ENCODE data around the gene CYP2E1. TPM values are rescaled to one million over a fixed set of nuclear protein-coding genes. Genes with fewer than 3 reads are reported as not detected.

CYP2E1 gene
- total and polyA plus RNA-seq, 2 of the 13 experiments (the other 11 are each of a cell fraction or from before 2014, with no cell fraction given): 0.27 to 0.63 TPM

DNA sequence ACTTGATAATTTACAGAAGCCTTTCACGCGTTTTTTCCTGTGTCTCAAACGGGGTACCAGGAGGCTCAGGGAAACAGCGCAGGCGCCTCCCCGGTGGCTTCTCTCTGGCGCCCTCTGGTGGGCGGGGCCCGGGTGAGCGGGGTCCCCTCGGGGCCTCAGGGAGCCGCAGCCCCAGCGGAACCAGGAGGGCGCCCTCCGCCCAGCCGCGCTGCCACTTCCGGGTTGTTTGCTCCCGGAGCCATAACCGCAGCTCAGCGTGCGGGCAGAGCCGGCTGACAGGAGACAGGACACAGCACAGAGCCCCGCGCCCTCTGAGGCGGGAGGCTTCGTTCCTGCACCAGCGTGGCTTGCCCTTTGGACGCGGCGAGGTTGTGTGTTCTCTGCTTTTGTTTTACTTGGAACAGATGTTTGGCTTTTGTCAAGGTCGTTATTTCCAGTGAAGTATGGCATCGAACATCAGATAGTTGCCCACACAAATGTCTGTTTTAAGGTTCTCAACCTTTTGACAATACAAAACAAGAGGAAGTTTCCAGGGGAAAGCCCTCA is 6.9 kb upstream of the CYP2E1 start:
- Histone ChIP-seq H3K4me2 (ENCODE audit: low read depth, low read length) (peak overlapping the region; percentile 77), H3K4me3 (replicated peaks in 1 of 3; ENCODE audit: insufficient read depth in 1 of 3, low read depth in 2 of 3, low read length in 3 of 3) (peak overlapping the region; percentile 29 to 68 (median 47); a peak in 5 of 6 replicates), H3K9ac (ENCODE audit: insufficient read depth, low read depth, low read length) (peak overlapping the region; percentile 28; the same call in 1 of the 2 replicates), H2AFZ (ENCODE audit: low read length) (peak overlapping the region; percentile 93), H3K27ac (ENCODE audit: extremely low read length, insufficient read depth, low read length) (peak overlapping the region; percentile 14), H3K79me2 (ENCODE audit: insufficient read depth, low read length) (no peaks in the 10 kb centered on the region), H3K36me3 (replicated peaks in 1 of 2; ENCODE audit: control insufficient read depth in 1 of 2, insufficient read depth in 2 of 2, low read length in 2 of 2) (no peaks in the 10 kb centered on the region), H4K20me1 (ENCODE audit: insufficient read depth, low read length) (no peaks in the 10 kb centered on the region), H3K9me3 (ENCODE audit: low read length) (peaks cover 22% of the 10 kb centered on the region), H3K4me1 (ENCODE audit: insufficient read depth, low read length) (peaks cover 37% of the 10 kb centered on the region), H3K27me3 (ENCODE audit: control insufficient read depth in 1 of 2, insufficient read depth in 2 of 2, low read length in 2 of 2) (peaks cover 0 to 4% of the 10 kb centered on the region in 2 experiments; a peak in 2 of 5 replicates)
- intact Hi-C loops (cut with micrococcal nuclease; ENCODE audit: unreplicated experiment) (loop anchor here (2.0 to 5.0 kb wide), 2 partner anchors 43 to 83 kb away; no protein-coding TSS in a partner anchor), in situ Hi-C loops (cut with HindIII; ENCODE audit: extremely low pct_ligation_motif_present, low pct_unique_long_range_greater_than_20kb) (no loop called here)
- ChIA-PET POLR2A (interaction anchor here (0.7 to 1.0 kb wide), 2 partner anchors 147 to 242 kb away, joined by 3 read pairs; partner anchors contain the start of gene ECHS1), CTCF (ENCODE audit: low intra/inter-chr PET ratio, low total read pairs) (interaction anchor here (2.1 kb wide), 1 partner anchor 82 kb away, joined by 10 read pairs; no protein-coding TSS in a partner anchor)
- 3% methylated on average over 6 of the region's 33 CpGs for WGBS (ENCODE audit: low lambda C conversion rate)
- ATAC-seq: peak; percentile 100
- no TSS peak for BruUV-seq (replicated peaks)
- peak; percentile 76 for DNase-seq (ENCODE audit: low spot score)
- FAIRE-seq: no peak
- TF ChIP-seq AKAP8 (CRISPR knock-in tag; IDR thresholded peaks at IDR 0.05) (0 out of 2 replicates have a peak, but pooled peaks have one; percentile 43), MTF2 (CRISPR knock-in tag; IDR thresholded peaks at IDR 0.05; ENCODE audit: borderline replicate concordance) (peak; percentile 70; the same call in 1 of the 2 replicates), ZIK1 (CRISPR knock-in tag; IDR thresholded peaks at IDR 0.05; ENCODE audit: borderline replicate concordance, low read depth) (0 out of 2 replicates have a peak, but pooled peaks have one; percentile 30), KDM3A (CRISPR knock-in tag; IDR thresholded peaks at IDR 0.05; ENCODE audit: low read depth) (peak; percentile 79), SOX13 (IDR thresholded peaks at IDR 0.05) (no peak), SOX13 (CRISPR knock-in tag; conservative IDR thresholded peaks at IDR 0.05 in 1 of 2, IDR thresholded peaks at IDR 0.05 in 1 of 2) (peak in 1 of 2 experiments; percentile 62; a peak in 2 of 4 replicates), PCBP1 (IDR thresholded peaks at IDR 0.05; ENCODE audit: borderline replicate concordance, low read depth, low read length) (no peak), YEATS4 (CRISPR knock-in tag; IDR thresholded peaks at IDR 0.05; ENCODE audit: borderline replicate concordance) (peak; percentile 61), HNRNPL (IDR thresholded peaks at IDR 0.05; ENCODE audit: low read depth, low read length) (0 out of 2 replicates have a peak, but pooled peaks have one; percentile 43), MEIS2 (CRISPR knock-in tag; IDR thresholded peaks at IDR 0.05) (no peak), HCFC1 (IDR thresholded peaks at IDR 0.05; ENCODE audit: low read depth, low read length) (no peak), RBAK (CRISPR knock-in tag; IDR thresholded peaks at IDR 0.05) (0 out of 2 replicates have a peak, but pooled peaks have one; percentile 15), POLR2AphosphoS5 (IDR thresholded peaks at IDR 0.05; ENCODE audit: low read depth, low read length) (peak; percentile 51)
- TF ChIP-seq, protein P1, sequence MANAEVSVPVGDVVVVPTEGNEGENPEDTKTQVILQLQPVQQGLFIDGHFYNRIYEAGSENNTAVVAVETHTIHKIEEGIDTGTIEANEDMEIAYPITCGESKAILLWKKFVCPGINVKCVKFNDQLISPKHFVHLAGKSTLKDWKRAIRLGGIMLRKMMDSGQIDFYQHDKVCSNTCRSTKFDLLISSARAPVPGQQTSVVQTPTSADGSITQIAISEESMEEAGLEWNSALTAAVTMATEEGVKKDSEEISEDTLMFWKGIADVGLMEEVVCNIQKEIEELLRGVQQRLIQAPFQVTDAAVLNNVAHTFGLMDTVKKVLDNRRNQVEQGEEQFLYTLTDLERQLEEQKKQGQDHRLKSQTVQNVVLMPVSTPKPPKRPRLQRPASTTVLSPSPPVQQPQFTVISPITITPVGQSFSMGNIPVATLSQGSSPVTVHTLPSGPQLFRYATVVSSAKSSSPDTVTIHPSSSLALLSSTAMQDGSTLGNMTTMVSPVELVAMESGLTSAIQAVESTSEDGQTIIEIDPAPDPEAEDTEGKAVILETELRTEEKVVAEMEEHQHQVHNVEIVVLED (CRISPR knock-in tag; IDR thresholded peaks at IDR 0.05; ENCODE audit: borderline replicate concordance): peak; percentile 78; the same call in 1 of the 2 replicates
- TF ChIP-seq, protein P2, sequence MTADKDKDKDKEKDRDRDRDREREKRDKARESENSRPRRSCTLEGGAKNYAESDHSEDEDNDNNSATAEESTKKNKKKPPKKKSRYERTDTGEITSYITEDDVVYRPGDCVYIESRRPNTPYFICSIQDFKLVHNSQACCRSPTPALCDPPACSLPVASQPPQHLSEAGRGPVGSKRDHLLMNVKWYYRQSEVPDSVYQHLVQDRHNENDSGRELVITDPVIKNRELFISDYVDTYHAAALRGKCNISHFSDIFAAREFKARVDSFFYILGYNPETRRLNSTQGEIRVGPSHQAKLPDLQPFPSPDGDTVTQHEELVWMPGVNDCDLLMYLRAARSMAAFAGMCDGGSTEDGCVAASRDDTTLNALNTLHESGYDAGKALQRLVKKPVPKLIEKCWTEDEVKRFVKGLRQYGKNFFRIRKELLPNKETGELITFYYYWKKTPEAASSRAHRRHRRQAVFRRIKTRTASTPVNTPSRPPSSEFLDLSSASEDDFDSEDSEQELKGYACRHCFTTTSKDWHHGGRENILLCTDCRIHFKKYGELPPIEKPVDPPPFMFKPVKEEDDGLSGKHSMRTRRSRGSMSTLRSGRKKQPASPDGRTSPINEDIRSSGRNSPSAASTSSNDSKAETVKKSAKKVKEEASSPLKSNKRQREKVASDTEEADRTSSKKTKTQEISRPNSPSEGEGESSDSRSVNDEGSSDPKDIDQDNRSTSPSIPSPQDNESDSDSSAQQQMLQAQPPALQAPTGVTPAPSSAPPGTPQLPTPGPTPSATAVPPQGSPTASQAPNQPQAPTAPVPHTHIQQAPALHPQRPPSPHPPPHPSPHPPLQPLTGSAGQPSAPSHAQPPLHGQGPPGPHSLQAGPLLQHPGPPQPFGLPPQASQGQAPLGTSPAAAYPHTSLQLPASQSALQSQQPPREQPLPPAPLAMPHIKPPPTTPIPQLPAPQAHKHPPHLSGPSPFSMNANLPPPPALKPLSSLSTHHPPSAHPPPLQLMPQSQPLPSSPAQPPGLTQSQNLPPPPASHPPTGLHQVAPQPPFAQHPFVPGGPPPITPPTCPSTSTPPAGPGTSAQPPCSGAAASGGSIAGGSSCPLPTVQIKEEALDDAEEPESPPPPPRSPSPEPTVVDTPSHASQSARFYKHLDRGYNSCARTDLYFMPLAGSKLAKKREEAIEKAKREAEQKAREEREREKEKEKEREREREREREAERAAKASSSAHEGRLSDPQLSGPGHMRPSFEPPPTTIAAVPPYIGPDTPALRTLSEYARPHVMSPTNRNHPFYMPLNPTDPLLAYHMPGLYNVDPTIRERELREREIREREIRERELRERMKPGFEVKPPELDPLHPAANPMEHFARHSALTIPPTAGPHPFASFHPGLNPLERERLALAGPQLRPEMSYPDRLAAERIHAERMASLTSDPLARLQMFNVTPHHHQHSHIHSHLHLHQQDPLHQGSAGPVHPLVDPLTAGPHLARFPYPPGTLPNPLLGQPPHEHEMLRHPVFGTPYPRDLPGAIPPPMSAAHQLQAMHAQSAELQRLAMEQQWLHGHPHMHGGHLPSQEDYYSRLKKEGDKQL (CRISPR knock-in tag; IDR thresholded peaks at IDR 0.05; ENCODE audit: low read depth): 0 out of 2 replicates have a peak, but pooled peaks have one; percentile 35
- TF ChIP-seq, protein P3, sequence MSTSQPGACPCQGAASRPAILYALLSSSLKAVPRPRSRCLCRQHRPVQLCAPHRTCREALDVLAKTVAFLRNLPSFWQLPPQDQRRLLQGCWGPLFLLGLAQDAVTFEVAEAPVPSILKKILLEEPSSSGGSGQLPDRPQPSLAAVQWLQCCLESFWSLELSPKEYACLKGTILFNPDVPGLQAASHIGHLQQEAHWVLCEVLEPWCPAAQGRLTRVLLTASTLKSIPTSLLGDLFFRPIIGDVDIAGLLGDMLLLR (CRISPR knock-in tag; IDR thresholded peaks at IDR 0.05): peak; percentile 62; the same call in 1 of the 2 replicates
